Thyroid gland (tissue), 4 donors: ENCODE results near the gene SPATA9. TPM values are rescaled to one million over a fixed set of nuclear protein-coding genes. Genes with fewer than 3 reads are reported as not detected.
A peak's percentile ranks its signal among the peaks of the same experiment; 100 is the strongest.

Source experiments
- DNase-seq, 2 donors: peaks; one replicate each; pipeline ENCODE4 v3.0.0-alpha.2; 2019
- H3K27ac ChIP-seq, 3 donors: fragments of 200-600 bp; sonication (generic); 1 replicate in 2 of 3; 2 replicates in 1 of 3; pipeline ENCODE4 v1.5.1; 2016 to 2019; ENCODE audit warnings: mild to moderate bottlenecking in 1 of 3, moderate library complexity in 1 of 3
- H3K27me3 ChIP-seq: fragments of 200-600 bp; sonication (generic); one replicate; pipeline ENCODE4 v1.5.1; 2019
- H3K36me3 ChIP-seq, 2 donors: fragments of 200-600 bp; sonication (generic); one replicate each; pipeline ENCODE4 v1.5.1; 2016 to 2019
- H3K4me1 ChIP-seq, 2 donors: fragments of 200-600 bp; sonication (generic); one replicate each; pipeline ENCODE4 v1.5.1; 2017 to 2019
- H3K4me3 ChIP-seq, 3 donors: fragments of 200-600 bp; sonication (generic); replicated peaks in 1 of 3; 1 replicate in 2 of 3; 2 replicates in 1 of 3; pipeline ENCODE4 v1.5.1; 2016; ENCODE audit warnings: mild to moderate bottlenecking in 1 of 3
- H3K9me3 ChIP-seq: fragments of 200-600 bp; sonication (generic); one replicate; pipeline ENCODE4 v1.5.1; 2017
- POLR2A ChIP-seq, 2 donors: fragments of 450-650 bp; IDR thresholded peaks; one replicate each; pipeline ENCODE4 v1.6.1; 2017; ENCODE audit warnings: antibody characterized with exemption in 2 of 2, mild to moderate bottlenecking in 2 of 2, moderate library complexity in 1 of 2
- WGBS, 2 donors: methylation state at CpG; one replicate each; pipeline ENCODE4 v1.1.5; 2017; 5-methylcytosine and 5-hydroxymethylcytosine counted together
- intact Hi-C: fragments of 100-400 bp; cut with DNase I; formaldehyde crosslinking; loops from one replicate; pipeline ENCODE4 v1.15.1; 2023
- total RNA-seq, 4 donors: library from RNA; depleted of rRNA; stranded (reverse); fragments of >200 nt; gene quantifications; one replicate each; pipeline ENCODE4 v1.2.3, GENCODE V29; 2016
- TF ChIP-seq, protein P1 (sequence below), 6 experiments: fragments of 200-600 bp in 3 of 6; fragments of 450-650 bp in 3 of 6; sonication (generic) in 3 of 6; IDR thresholded peaks; one replicate each; pipeline ENCODE4 v1.5.1; 2016 to 2019; ENCODE audit warnings: antibody characterized with exemption in 6 of 6, mild to moderate bottlenecking in 2 of 6, inconsistent platforms in 1 of 6, moderate library complexity in 1 of 6

The SPATA9 gene, protein sequence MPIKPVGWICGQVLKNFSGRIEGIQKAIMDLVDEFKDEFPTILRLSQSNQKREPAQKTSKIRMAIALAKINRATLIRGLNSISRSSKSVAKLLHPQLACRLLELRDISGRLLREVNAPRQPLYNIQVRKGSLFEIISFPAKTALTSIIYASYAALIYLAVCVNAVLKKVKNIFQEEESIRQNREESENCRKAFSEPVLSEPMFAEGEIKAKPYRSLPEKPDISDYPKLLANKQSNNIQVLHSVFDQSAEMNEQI
- not detected for total RNA-seq

GRCh38 chr5:95682891-95683290 is at the start of gene SPATA9:
SPATA9 (minus strand) TSS chr5:95682991; CDS start chr5:95682854, 137 bp downstream.
- Histone ChIP-seq H3K4me3 (no peak within 1 kb of the TSS), H3K27ac (no peak within 1 kb of the TSS)
- WGBS, 2 donors: 89 to 100% methylated on average over 1 of the region's 1 CpG

DNA sequence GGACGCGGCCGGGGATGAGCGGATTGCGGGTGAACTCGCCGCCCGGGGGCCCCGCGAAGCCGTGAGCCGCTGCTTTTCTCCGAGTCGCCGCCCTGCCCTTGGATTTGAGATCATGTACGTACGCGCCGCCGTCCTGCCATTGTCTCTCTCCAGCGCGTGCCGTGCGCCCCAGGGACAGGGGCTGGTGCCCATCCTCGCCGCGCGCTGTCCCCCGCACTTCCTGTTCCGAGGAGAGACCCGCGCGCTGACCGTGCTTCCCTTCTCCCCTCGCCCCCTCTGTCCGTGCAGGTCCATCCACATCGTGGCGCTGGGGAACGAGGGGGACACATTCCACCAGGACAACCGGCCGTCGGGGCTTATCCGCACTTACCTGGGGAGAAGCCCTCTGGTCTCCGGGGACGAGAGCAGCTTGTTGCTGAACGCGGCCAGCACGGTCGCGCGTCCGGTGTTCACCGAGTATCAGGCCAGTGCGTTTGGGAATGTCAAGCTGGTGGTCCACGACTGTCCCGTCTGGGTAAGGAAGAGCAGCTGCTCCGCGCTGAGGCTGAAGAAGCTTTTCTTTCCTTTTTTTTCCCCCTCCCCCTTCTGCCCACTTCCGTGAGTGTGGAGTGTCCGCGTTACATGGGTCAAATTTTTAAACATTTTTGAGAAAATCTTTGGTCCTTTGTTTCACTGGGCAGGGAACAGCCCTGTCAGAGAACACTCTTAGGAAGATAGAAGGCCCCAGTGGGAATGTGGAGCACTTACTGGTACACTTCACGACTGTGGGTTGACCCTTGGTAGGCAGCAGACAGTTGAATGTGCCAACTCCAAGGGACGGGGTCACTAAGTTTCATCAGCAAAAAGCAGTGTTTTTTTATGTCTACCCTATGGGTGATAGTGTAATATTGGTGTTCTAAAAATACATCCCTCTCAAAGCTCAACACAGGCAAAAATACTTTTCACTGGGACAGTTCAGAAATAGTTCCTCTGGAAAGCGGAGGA is 49.1 kb upstream of the SPATA9 start:
- no peaks in the 10 kb centered on the region for H3K9me3 ChIP-seq
- intact Hi-C loops: loop anchor here (10.0 kb wide), 1 partner anchor 67 kb away; no protein-coding TSS in a partner anchor
- H3K36me3 ChIP-seq: no peaks in the 10 kb centered on the region
- TF ChIP-seq, protein P1, sequence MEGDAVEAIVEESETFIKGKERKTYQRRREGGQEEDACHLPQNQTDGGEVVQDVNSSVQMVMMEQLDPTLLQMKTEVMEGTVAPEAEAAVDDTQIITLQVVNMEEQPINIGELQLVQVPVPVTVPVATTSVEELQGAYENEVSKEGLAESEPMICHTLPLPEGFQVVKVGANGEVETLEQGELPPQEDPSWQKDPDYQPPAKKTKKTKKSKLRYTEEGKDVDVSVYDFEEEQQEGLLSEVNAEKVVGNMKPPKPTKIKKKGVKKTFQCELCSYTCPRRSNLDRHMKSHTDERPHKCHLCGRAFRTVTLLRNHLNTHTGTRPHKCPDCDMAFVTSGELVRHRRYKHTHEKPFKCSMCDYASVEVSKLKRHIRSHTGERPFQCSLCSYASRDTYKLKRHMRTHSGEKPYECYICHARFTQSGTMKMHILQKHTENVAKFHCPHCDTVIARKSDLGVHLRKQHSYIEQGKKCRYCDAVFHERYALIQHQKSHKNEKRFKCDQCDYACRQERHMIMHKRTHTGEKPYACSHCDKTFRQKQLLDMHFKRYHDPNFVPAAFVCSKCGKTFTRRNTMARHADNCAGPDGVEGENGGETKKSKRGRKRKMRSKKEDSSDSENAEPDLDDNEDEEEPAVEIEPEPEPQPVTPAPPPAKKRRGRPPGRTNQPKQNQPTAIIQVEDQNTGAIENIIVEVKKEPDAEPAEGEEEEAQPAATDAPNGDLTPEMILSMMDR (IDR thresholded peaks at IDR 0.05): no peak
- peak in 1 of 2 donors; percentile 12 for TF ChIP-seq POLR2A (IDR thresholded peaks at IDR 0.05)
- H3K4me3 ChIP-seq: peak overlapping the region; percentile 75 to 88 (median 79)
- H3K27me3 ChIP-seq: no peaks in the 10 kb centered on the region
- WGBS, 2 donors: 3 to 10% methylated on average over 12 to 41 of the region's 64 CpGs
- H3K4me1 ChIP-seq: peaks cover 34 to 37% of the 10 kb centered on the region in 2 donors
- peak overlapping the region; percentile 82 to 94 (median 92) for H3K27ac ChIP-seq
- DNase-seq: peak; percentile 47 to 59

More at GRCh38 chr5:95682891-95683290, at the start of gene SPATA9:
- Histone ChIP-seq H3K4me1 (no peaks in the 10 kb centered on the region), H3K36me3 (no peaks in the 10 kb centered on the region), H3K27me3 (no peaks in the 10 kb centered on the region), H3K9me3 (no peaks in the 10 kb centered on the region)
- intact Hi-C loops: no loop called here
- TF ChIP-seq, protein P1 (IDR thresholded peaks at IDR 0.05): no peak
- TF ChIP-seq POLR2A (IDR thresholded peaks at IDR 0.05): no peak
- no peak for DNase-seq

GRCh38 chr5:95730730-95731570 is 48.2 kb upstream of the SPATA9 start, which contains the start of gene RHOBTB3:
RHOBTB3 (plus strand) TSS chr5:95731336; CDS start chr5:95731683, 347 bp downstream.
- intact Hi-C loops: loop anchor here (10.0 kb wide), 1 partner anchor 66 kb away; no protein-coding TSS in a partner anchor
- Histone ChIP-seq H3K36me3 (no peaks in the 10 kb centered on the region), H3K27me3 (no peaks in the 10 kb centered on the region), H3K4me3 (peak within 1 kb of the TSS; percentile 75 to 88 (median 79)), H3K27ac (peak within 1 kb of the TSS; percentile 82 to 94 (median 92)), H3K4me1 (peaks cover 35% of the 10 kb centered on the region in 2 donors), H3K9me3 (no peaks in the 10 kb centered on the region)
- 0 to 2% methylated on average over 29 to 37 of the region's 78 CpGs for WGBS, 2 donors
- DNase-seq: peak; percentile 88 to 91
- TF ChIP-seq, protein P1 (IDR thresholded peaks at IDR 0.05): peak in 1 of 6 experiments; percentile 4
- peak in 1 of 2 donors; percentile 90 for TF ChIP-seq POLR2A (IDR thresholded peaks at IDR 0.05)

DNA sequence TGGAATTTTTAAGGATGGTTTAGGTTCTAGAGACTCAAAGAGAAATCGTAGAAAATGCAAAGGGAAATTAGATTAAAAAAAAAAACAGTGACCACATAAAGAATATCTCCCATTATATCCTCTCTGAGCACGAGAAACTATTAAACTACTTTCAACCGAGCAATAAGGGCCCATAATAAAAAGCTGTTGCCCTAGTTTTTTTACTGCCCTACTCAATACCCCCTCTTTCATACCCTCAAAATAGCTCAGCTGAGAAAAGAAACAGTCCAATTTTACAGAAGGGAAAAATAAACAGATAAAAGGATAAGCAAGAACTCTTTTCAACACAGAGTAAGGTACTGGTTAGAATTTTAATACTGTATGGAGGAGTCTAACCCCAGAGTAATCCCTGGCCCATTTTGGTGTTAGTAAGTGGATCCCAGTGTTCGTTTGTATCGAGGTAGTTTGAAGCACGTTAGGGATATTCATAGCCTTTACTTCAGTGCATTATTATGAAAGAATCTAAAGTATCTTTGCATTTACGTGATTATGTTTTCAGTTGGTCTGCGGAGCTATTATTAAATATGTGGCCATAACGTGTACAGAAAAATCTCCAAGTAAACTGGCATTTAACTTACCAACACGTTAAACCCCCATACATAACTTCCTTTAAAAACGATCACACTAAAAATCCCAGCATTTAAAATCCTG is 47.4 kb upstream of the SPATA9 start:
- peak overlapping the region in 2 of 3 donors; percentile 75 to 79 for H3K4me3 ChIP-seq
- intact Hi-C loops: loop anchor here (10.0 kb wide), 1 partner anchor 65 kb away; no protein-coding TSS in a partner anchor
- DNase-seq: no peak
- no peaks in the 10 kb centered on the region for H3K9me3 ChIP-seq
- peaks cover 28 to 34% of the 10 kb centered on the region in 2 donors for H3K4me1 ChIP-seq
- no peaks in the 10 kb centered on the region for H3K27me3 ChIP-seq
- no peaks in the 10 kb centered on the region for H3K36me3 ChIP-seq
- peak overlapping the region; percentile 82 to 94 (median 92) for H3K27ac ChIP-seq
- no peak for TF ChIP-seq POLR2A (IDR thresholded peaks at IDR 0.05)
- TF ChIP-seq, protein P1 (IDR thresholded peaks at IDR 0.05): no peak
- 43 to 47% methylated on average over 11 of the region's 11 CpGs for WGBS, 2 donors
